Measurements from ENCODE around the gene P2RX3.

The P2RX3 gene

GRCh38 chr11:57305523-57305922 is 32.6 kb upstream of the P2RX3 start:
- in situ Hi-C loops (cut with MboI; ENCODE audit: low pct_unique_long_range_greater_than_20kb, low sequenced_read_pairs, unreplicated experiment): no loop called here
- no peak for DNase-seq (ENCODE audit: low spot score)
- no peak for TF ChIP-seq CTCF (IDR thresholded peaks at IDR 0.05; ENCODE audit: extremely low read depth, insufficient read depth, missing control alignments)

GRCh38 chr11:57306161-57306876 is 31.8 kb upstream of the P2RX3 start:
- no peak for DNase-seq (ENCODE audit: low spot score)
- TF ChIP-seq CTCF (IDR thresholded peaks at IDR 0.05; ENCODE audit: extremely low read depth, insufficient read depth, missing control alignments): no peak
- in situ Hi-C loops (cut with MboI; ENCODE audit: low pct_unique_long_range_greater_than_20kb, low sequenced_read_pairs, unreplicated experiment): no loop called here

- no peak for TF ChIP-seq CTCF (IDR thresholded peaks at IDR 0.05; ENCODE audit: extremely low read depth, insufficient read depth, missing control alignments)
- in situ Hi-C loops (cut with MboI; ENCODE audit: low pct_unique_long_range_greater_than_20kb, low sequenced_read_pairs, unreplicated experiment): no loop called here
- DNase-seq (ENCODE audit: low spot score): no peak
Measured at GRCh38 chr11:57306940-57307565, 31.1 kb upstream of the P2RX3 start.

- in situ Hi-C loops (cut with MboI; ENCODE audit: low pct_unique_long_range_greater_than_20kb, low sequenced_read_pairs, unreplicated experiment): no loop called here
- DNase-seq (ENCODE audit: low spot score): no peak
- TF ChIP-seq CTCF (IDR thresholded peaks at IDR 0.05; ENCODE audit: extremely low read depth, insufficient read depth, missing control alignments): no peak
Measured at GRCh38 chr11:57307666-57308270, 30.4 kb upstream of the P2RX3 start.

- in situ Hi-C loops (cut with MboI; ENCODE audit: low pct_unique_long_range_greater_than_20kb, low sequenced_read_pairs, unreplicated experiment): no loop called here
- no peak for DNase-seq (ENCODE audit: low spot score)
- no peak for TF ChIP-seq CTCF (IDR thresholded peaks at IDR 0.05; ENCODE audit: extremely low read depth, insufficient read depth, missing control alignments)
Measured at GRCh38 chr11:57308426-57309060, 29.6 kb upstream of the P2RX3 start.

- in situ Hi-C loops (cut with MboI; ENCODE audit: low pct_unique_long_range_greater_than_20kb, low sequenced_read_pairs, unreplicated experiment): no loop called here
- no peak for DNase-seq (ENCODE audit: low spot score)
- no peak for TF ChIP-seq CTCF (IDR thresholded peaks at IDR 0.05; ENCODE audit: extremely low read depth, insufficient read depth, missing control alignments)
Measured at GRCh38 chr11:57309106-57310059, 28.8 kb upstream of the P2RX3 start.

Data from GM13977 (cell line).